Measurements from ENCODE around the gene CLPSL2. TPM values are rescaled to one million over a fixed set of nuclear protein-coding genes. Genes with fewer than 3 reads are reported as not detected.

The CLPSL2 gene
- total RNA-seq, 1 experiment from 2014 or later: not detected

DNA sequence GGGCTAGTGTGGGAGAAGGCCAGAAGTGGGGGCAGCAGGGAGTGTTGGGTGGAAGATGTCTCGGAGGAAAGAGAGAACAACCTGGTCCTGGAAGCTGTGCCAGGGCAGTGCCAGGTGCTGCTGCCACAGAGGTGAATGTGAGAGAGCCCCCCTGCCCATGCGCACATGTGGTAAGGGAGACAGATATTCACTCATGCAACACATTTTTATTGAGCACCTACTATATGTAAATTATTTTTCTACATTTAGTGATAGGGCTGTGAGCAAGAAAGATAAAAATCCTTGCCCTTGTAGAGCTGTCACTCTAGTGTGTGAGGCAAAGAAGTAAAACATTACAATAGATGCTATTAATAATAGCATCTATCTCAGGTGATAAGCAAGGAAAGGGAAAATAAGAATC lies 4.9 kb downstream of the CLPSL2 start:
- in situ Hi-C loops (cut with HindIII; ENCODE audit: low sequenced_read_pairs): no loop called here
- DNase-seq (ENCODE audit: low spot score): no peak

DNA sequence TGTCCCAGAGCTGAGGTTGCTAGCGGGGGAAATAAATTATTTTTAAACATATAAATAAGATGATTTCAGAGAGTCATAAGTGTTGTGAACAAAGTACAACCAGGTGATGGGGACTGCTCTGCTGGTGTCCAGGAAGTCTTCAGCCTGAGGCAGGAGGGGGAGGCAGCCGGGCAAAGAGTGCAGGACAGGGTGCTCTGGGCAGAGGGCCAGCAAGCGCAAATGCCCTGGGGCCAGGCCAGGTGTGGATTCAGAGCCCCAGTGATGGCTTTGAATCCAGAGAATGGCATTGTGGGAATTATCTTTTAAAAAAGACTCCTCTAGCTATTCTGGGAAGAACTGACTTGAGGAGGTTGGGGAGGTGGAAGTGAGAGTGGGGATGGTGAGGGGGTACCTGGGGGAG lies 6.0 kb downstream of the CLPSL2 start:
- in situ Hi-C loops (cut with HindIII; ENCODE audit: low sequenced_read_pairs): no loop called here
- DNase-seq (ENCODE audit: low spot score): no peak

DNA sequence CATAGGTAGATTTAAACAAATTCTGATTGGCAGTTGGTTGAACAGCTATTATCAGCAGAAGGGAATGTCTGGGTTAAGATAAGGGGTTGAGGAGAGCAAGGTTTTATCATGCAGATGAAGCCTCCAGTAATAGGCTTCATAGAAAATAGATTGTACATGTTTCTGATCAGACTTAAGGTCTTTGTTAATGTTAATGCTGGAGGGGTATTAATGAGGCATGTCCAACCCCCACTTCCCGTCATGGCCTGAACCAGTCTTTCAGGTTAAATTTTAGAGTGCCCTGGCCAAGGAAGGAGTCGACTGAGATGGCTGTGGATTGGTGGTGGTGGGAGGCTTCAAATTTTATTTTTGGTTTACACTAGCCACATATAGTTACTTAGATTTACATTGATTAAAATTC lies 7.8 kb downstream of the CLPSL2 start:
- in situ Hi-C loops (cut with HindIII; ENCODE audit: low sequenced_read_pairs): no loop called here
- no peak for DNase-seq (ENCODE audit: low spot score)

DNA sequence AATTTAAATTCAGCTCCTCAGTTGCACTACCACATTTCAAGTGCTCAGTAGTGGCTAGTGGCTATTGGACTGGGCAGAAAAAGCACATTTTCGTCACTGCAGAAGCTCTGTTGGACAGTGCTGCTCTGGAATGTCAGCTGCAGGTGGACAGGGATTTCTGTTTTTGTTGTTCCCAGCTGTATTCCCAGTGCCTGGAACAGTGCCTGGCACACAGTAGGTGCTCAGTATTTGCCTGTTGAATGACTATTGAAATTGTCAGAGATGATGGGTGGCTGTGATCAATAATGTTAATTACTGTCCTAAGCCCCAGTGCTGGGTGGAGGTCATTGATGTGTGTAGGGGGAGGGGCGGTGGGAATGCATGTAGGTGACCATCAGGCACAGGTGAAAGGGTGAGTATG lies 9.9 kb downstream of the CLPSL2 start:
- in situ Hi-C loops (cut with HindIII; ENCODE audit: low sequenced_read_pairs): no loop called here
- DNase-seq (ENCODE audit: low spot score): no peak

DNA sequence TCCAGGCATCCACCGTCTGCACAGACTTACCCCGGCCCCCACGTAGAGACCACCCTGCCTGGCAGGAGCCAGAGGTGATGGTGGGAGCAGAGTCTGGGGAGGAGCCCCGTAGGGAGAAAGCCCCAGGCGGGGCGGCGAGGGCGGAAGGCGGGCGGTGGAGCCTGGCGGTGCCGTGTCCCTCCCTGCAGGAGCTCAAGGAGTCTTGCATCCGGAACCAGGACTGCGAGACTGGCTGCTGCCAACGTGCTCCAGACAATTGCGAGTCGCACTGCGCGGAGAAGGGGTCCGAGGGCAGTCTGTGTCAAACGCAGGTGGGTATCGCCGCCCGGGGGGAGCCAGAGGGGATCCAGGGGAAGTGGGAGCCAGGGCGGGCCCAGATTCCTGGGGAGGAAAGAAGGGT lies 10.4 kb downstream of the CLPSL2 start:
- in situ Hi-C loops (cut with HindIII; ENCODE audit: low sequenced_read_pairs): no loop called here

DNA sequence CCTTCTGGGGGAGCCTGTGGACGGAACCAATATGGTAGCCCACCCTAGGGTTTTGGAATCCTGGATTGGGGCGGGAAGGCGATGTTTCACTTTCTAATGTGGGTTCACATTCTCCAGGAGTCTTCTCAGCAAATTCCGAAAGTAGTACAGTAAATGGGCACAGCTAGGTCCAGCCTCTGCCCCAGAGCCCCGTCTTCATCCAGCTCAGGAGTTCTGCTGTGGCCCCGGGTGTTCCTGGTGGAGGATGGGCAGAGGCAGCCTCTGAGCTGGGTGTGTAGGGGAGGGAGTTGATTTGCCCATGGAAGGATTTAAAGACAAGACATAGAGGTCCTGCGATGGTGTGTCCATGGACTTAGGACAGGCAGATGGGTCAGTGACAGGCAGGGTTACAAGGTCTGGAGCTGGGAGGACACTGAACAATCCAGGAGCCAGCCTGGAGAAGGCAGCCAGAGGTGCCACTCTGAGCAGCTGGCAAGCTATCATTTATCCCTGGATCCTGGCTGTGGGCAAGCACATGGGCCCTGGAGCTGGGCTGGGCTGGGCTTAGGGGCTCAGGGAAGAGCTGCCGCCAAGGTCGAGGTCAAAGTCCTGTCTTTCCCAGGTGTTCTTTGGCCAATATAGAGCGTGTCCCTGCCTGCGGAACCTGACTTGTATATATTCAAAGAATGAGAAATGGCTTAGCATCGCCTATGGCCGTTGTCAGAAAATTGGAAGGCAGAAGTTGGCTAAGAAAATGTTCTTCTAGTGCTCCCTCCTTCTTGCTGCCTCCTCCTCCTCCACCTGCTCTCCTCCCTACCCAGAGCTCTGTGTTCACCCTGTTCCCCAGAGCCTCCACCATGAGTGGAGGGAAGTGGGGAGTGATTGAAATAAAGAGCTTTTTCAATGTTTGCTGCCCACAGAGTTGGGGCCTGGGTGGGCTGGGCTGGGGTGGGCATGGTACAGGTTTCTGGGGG lies 11.1 kb downstream of the CLPSL2 start:
- in situ Hi-C loops (cut with HindIII; ENCODE audit: low sequenced_read_pairs): no loop called here

More for the DNA sequence above, 10.4 kb downstream of the CLPSL2 start:
- no peak for DNase-seq (ENCODE audit: low spot score)

DNA sequence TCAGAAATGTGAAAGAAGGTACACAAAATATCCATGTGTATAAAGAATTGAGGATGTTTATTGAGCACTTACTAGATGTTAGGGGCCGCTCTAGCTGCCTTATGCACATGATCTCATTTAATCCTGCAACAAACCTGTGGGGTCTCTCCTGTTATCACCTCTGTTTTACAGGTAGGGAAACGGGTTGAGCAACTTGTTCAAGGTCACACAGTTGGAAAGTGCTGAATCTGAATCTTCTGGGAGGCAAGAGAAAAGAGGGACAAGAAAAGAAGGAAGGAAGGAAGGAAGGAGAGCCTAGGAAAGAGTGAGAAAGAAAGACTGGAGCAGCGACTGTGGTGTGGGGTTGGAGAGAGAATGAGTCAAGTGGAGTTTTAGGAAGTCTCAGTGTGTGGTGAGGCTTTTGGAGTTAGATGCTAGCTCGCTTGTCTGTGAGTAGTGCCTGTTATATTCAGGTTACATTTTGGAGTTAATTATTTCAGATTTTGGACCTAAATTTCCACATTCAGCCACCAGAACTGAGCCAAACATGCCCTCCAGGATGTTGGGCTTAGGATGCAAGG lies 12.1 kb downstream of the CLPSL2 start:
- in situ Hi-C loops (cut with HindIII; ENCODE audit: low sequenced_read_pairs): no loop called here
- DNase-seq (ENCODE audit: low spot score): no peak

More for the DNA sequence above, 11.1 kb downstream of the CLPSL2 start:
- DNase-seq (ENCODE audit: low spot score): no peak

DNA sequence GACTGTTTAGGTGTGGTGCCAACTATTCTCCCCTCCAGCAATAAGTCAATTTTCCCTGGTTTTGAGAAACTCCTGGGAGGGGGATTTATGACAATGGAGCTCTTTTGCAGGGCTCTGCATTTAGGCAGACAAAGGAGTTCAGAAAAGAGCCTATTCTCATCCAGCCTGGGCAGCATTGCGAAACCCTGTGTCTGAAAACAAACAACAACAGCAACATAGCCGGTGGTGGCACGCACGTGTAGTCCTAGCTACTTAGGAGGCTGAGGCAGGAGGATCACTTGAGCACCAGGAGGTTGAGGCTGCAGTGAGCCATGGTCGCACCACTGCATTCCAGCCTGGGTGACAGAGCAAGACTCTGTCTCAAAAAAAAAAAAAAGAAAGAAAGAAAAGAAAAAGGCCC lies 14.3 kb downstream of the CLPSL2 start:
- in situ Hi-C loops (cut with HindIII; ENCODE audit: low sequenced_read_pairs): no loop called here
- DNase-seq (ENCODE audit: low spot score): no peak

DNA sequence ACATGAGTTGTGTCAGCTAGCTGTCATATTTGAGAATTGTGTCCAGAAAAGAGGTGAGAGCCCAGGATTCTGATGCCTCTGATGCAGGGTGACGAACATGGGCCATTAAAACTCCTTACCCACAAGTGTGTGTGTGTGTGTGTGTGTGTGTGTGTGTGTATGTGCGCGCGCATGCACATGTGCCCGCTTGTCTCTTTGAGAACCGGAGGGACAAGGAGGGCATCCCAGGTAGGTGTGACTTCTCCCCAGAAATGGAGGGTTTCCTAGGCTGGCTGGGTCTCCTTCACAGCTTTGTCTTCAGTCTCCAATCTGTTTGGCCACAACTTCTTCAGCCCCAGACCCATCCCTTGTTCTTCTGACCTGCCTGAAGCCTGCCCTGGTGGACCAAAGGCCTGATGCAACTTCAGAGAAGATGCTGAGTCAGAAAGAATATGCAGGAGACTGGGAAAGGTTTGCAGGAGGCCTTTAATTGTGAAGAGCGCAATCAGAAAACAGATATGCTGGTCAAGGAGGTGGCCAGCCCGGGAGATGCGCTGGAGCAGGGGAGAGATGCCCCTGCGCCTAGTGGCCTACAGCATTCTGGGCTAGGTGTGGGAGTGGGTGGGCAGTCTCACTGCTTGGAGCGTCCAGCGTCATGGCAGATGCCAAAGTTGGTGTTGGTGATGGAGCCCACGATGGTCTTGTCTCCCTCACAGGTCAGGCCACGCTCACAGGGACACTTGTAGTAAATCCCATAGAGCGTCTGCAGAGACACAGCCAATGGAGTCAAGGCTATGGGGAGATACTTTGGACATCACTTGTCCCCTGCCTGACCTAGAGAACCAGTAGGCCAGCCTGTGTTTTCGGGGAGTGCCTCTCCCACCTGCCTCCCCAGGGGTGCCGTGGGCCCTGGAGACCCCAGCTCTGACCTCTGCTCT lies 18.4 kb downstream of the CLPSL2 start:
- no peak for DNase-seq (ENCODE audit: low spot score)
- in situ Hi-C loops (cut with HindIII; ENCODE audit: low sequenced_read_pairs): loop anchor here (5.0 kb wide), 1 partner anchor 63 kb away; no protein-coding TSS in a partner anchor

DNA sequence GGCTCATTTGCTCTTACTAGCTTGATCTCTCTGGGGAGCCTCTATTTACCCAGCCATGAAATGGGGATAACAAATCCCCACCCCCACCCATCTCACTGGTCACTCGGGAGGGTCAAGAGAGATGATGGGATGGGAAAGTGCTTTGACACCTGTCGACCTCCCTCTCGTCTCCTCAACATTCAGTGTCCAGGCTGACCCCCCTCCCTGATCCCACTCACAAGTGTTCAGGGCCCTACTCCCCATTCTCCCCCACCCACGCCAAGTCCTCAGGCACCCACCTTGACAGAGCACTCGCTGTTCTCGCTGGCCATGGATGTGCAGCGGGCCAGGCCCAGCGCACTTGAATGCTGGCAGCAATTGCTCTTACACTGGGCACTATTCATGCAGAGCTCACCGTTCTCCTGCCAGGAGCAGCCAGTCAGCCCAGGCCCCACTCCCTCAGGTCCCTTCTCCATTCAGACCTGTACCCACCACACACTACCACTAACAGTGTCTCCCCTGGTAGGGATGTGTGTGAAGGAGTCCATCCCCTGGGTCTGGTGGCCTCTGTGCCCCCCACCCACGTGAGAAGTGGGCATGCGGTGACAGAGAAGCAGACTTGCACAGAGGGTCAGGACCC lies 19.2 kb downstream of the CLPSL2 start:
- DNase-seq (ENCODE audit: low spot score): no peak
- in situ Hi-C loops (cut with HindIII; ENCODE audit: low sequenced_read_pairs): loop anchor here (5.0 kb wide), 1 partner anchor 62 kb away; no protein-coding TSS in a partner anchor

DNA sequence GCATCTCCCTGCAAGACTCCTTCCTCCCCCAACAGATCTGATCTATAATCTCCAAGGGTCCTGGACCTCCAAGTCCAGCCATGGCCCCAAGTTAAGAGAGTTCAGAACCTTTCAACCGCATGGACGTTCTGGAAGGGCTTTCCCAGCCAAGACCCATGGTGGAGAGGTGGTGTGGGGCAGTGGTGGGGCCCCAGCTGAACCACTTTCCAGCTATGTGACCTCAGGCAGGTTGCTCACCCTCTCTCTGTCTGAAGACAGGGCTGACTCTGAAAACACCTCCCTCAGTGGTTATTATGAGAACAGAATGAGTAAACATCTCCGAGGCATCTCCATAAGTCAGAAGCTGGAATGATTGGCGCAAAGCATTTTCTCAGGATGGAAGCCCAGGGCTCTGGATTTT lies 19.8 kb downstream of the CLPSL2 start:
- in situ Hi-C loops (cut with HindIII; ENCODE audit: low sequenced_read_pairs): loop anchor here (5.0 kb wide), 1 partner anchor 61 kb away; no protein-coding TSS in a partner anchor
- no peak for DNase-seq (ENCODE audit: low spot score)

DNA sequence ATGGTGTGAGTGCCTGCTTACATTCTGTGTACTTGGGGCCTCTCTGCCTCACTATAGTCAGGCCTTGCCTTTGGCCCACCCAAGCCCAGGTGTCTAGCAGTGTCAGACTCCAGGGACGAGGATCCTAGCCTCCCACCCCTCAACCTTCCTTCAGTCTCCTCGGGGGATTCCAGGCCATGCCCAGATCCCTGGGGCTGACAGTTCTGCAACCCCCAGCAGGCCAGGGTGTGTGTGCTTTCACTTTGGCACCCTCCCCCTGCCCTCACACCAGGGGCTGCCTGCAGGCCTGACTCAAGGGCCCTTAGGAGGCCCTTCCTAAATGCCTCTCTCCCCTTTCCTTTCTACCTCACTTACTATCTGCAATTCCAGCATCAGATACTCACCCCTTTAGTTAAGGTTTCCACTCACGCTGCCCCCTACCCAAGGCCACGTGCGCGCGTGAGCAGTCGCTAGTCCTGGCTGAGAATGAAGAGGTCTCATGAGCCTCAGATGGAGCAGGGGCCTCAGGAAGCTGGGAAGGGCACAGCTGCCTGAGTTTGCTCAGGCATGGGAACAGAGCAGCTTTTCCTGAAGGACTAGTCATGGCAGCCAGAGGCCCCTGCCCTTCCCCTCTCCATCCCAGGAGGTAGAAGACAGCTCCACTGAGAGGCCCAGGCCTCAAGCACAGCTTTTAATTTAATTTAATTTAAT lies 21.6 kb downstream of the CLPSL2 start:
- DNase-seq (ENCODE audit: low spot score): no peak
- in situ Hi-C loops (cut with HindIII; ENCODE audit: low sequenced_read_pairs): loop anchor here (5.0 kb wide), 1 partner anchor 59 kb away; no protein-coding TSS in a partner anchor

DNA sequence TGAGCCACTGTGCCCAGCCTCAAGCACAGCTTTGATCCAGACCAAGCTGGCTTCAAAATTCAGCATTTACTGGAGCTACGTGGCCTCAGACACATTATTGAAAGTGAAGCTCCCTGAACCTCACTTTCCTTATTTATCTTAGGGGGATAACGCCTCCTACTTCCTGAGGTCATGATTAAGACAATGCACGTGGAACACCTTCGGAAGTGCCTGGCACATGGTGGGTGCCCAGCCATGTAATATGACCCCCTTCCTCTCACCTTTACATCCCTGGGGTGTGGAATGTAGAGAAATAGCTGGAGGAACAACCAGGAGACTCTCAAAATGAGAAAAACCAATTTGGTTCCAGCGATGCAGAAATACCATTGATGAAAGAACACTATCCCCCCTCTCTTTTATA lies 22.3 kb downstream of the CLPSL2 start:
- in situ Hi-C loops (cut with HindIII; ENCODE audit: low sequenced_read_pairs): loop anchor here (5.0 kb wide), 1 partner anchor 59 kb away; no protein-coding TSS in a partner anchor

DNA sequence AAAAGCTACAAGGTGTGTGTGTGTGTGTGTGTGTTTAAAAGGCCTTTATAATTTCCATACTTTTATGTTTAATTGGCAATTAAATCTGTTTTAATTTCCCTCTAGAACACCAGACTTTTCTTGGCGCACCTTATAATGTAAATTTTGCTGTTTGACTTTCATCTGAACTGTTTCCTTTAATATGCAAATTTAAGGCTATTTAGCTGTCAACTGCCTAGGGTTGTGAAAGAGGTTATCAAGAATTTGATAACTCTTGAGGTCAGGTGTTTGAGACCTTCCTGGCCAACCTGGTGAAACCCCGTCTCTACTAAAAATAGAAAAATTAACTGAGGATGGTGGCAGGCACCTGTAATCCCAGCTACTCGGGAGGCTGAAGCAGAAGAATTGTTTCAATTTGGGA lies 24.8 kb downstream of the CLPSL2 start:
- in situ Hi-C loops (cut with HindIII; ENCODE audit: low sequenced_read_pairs): no loop called here
- no peak for DNase-seq (ENCODE audit: low spot score)

More for the DNA sequence above, 22.3 kb downstream of the CLPSL2 start:
- no peak for DNase-seq (ENCODE audit: low spot score)

DNA sequence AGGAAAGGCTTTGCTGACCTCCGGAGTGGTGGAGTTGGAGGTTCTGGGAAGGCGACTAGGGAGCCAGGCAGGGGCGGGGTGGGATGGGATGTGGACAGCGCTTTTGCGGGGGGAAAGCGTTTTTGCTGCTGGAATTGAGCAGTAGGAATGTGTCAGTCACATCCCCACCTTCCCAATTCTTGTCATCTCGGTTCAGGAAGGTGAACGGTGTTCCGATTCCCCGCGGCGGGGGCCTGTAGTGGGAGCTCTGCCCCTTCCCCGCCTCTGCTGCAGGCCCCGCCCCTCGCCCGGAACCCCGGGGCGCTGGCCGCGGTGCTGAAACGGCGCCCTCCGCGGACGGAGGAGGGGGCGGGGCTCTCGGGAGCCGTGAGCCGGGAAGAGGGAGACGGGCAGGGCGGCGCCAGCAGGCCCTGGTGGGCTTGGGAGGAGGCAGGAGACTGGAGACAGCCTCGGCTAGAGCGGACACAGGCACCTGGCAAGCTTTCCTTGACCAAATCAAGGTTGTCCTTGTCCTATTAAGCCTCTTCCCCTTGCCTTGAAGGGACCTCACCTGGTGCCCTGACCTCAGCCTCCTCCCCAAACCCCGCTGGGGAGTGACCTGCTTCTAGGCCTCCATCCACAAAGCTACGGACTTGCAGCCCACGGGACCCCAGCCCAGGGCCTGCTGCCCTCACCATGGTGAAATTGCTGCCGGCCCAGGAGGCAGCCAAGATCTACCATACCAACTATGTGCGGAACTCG lies 28.8 kb downstream of the CLPSL2 start, which contains the start of gene LHFPL5:
TSS of gene LHFPL5 (plus strand) at position 357 of the 741 bp plus-strand sequence. CDS start at position 676, 319 bp downstream.
- DNase-seq (ENCODE audit: low spot score): no peak
- in situ Hi-C loops (cut with HindIII; ENCODE audit: low sequenced_read_pairs): no loop called here

DNA sequence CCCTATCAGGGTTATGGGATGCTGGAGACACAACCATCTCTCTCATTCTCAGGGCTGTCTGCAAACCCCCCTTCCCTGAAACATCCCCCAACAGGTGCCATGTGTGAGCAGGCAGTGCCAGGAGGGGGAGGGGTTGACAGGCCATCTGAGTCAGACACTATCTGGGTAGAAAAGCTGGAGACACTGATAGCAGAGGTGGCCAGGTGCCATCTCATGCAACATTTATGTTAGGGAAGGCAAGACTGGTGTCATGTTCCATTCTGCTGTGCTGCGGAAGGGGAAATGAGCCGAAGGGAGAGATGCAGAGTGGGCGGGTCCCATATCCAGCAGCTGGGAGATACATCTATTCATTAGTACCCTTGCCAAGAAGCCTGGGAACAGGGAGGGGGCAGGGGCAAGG lies 32.3 kb downstream of the CLPSL2 start:
- in situ Hi-C loops (cut with HindIII; ENCODE audit: low sequenced_read_pairs): no loop called here
- DNase-seq (ENCODE audit: low spot score): no peak

DNA sequence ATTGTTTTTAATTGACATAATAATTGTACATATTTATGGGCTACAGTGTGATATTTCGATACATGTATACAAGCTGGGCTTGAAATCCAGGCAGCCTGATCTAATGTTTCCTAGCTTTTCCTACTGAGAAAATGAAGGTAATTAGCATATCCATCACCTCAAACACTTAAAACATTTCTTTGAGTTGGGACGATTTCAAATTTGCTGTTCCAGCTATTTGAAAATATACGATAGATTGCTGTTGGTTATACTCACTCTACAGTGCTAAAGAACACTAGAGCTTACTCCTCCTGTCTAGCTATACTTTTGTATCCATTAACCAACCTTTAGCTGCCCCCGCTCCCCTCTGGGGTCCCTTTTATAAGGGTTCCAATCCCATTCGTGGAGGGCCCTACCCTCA lies 33.4 kb downstream of the CLPSL2 start:
- in situ Hi-C loops (cut with HindIII; ENCODE audit: low sequenced_read_pairs): no loop called here
- DNase-seq (ENCODE audit: low spot score): no peak

Data from G401 (cell line).